Measurements from ENCODE around the gene RPIA.

RPIA gene

DNA sequence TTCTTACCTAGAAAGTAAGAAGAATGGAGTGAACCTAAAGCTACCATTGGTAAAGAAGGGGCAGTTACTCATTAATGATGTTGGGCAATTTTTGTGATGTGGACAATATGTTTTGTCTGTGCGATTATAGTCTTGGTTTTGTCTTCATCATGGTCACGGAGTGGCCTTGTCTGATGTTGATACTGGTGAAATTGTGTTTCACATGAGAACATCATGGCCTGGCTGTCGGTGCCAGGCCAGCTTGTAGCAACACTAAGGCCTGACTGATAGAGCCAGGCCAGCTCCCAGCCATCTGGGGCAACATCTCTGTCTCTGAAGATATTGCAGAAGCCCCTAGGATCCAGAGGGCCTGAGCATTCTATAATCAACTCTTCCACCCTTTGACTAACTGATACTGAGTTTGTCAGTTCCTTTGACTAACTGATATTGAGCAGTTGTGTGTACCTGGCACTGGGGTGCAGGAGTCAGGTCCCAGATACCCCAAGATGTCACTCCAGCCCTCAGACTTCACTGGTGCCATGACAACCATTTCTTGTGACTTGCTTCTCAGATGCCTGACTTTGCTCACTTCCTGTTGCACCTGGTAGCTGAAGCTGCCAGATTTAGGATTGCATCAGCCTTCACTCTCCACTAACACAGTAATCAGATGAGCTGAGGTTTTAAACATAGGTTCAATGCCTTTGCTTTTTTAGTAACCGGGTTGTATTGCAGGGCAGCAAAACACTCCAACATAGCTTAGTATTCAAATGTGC lies 62.5 kb downstream of the RPIA start:
- TF ChIP-seq NFIC (IDR thresholded peaks at IDR 0.05) (no peak), TCF12 (IDR thresholded peaks at IDR 0.05; ENCODE audit: low read depth) (no peak), TAF1 (IDR thresholded peaks at IDR 0.05; ENCODE audit: low read depth) (no peak)

DNA sequence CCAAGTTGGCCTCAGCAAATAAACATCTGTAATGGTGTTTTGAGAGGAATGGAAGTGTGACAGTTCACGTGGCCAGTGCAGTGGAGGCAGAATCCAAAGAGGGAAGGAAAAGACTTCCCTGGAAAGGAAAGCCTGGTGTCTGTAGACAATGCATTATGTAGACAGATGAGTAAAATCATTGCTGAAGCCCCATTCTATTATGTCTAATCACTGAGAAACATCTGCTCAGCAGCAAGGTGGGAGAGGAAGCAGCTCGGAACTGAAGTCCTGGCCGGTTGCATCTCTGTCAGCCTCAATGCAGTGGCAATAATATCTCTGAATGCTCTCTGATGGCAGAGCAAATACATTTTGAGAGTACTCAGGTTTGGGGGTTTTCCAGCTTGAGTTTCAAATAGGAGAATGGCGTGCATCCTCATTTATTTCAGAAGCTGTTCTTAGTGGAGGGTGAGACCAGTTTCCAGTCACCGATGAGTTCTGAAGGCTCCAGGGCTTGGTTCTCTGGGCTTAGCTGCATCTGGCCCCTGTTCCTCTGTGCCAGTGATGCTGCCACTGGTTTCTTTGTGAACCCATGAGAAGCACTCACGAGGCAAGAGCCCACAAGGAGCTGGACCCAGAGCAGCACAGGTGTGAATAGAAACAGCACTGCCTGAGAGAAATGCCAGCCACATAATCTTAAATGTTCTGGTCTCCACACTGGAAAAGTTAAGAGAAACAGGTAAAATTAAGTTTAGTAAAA lies 63.3 kb downstream of the RPIA start:
- TF ChIP-seq, protein P1, sequence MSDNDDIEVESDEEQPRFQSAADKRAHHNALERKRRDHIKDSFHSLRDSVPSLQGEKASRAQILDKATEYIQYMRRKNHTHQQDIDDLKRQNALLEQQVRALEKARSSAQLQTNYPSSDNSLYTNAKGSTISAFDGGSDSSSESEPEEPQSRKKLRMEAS (IDR thresholded peaks at IDR 0.05): no peak
- TF ChIP-seq, protein P2, sequence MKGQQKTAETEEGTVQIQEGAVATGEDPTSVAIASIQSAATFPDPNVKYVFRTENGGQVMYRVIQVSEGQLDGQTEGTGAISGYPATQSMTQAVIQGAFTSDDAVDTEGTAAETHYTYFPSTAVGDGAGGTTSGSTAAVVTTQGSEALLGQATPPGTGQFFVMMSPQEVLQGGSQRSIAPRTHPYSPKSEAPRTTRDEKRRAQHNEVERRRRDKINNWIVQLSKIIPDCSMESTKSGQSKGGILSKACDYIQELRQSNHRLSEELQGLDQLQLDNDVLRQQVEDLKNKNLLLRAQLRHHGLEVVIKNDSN (IDR thresholded peaks at IDR 0.05): no peak
- no peak for TF ChIP-seq YY1 (IDR thresholded peaks at IDR 0.05; ENCODE audit: low read depth)
- TF ChIP-seq TCF12 (IDR thresholded peaks at IDR 0.05; ENCODE audit: low read depth): no peak
- TF ChIP-seq TAF1 (IDR thresholded peaks at IDR 0.05; ENCODE audit: low read depth): no peak
- TF ChIP-seq CEBPB (IDR thresholded peaks at IDR 0.05): no peak
- no peak for TF ChIP-seq ZBTB7A (IDR thresholded peaks at IDR 0.05; ENCODE audit: low read depth)
- TF ChIP-seq EGR1 (IDR thresholded peaks at IDR 0.05): no peak
- no peak for TF ChIP-seq NFIC (IDR thresholded peaks at IDR 0.05)
- TF ChIP-seq, protein P3, sequence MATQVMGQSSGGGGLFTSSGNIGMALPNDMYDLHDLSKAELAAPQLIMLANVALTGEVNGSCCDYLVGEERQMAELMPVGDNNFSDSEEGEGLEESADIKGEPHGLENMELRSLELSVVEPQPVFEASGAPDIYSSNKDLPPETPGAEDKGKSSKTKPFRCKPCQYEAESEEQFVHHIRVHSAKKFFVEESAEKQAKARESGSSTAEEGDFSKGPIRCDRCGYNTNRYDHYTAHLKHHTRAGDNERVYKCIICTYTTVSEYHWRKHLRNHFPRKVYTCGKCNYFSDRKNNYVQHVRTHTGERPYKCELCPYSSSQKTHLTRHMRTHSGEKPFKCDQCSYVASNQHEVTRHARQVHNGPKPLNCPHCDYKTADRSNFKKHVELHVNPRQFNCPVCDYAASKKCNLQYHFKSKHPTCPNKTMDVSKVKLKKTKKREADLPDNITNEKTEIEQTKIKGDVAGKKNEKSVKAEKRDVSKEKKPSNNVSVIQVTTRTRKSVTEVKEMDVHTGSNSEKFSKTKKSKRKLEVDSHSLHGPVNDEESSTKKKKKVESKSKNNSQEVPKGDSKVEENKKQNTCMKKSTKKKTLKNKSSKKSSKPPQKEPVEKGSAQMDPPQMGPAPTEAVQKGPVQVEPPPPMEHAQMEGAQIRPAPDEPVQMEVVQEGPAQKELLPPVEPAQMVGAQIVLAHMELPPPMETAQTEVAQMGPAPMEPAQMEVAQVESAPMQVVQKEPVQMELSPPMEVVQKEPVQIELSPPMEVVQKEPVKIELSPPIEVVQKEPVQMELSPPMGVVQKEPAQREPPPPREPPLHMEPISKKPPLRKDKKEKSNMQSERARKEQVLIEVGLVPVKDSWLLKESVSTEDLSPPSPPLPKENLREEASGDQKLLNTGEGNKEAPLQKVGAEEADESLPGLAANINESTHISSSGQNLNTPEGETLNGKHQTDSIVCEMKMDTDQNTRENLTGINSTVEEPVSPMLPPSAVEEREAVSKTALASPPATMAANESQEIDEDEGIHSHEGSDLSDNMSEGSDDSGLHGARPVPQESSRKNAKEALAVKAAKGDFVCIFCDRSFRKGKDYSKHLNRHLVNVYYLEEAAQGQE (IDR thresholded peaks at IDR 0.05; ENCODE audit: low read depth): no peak
- TF ChIP-seq RAD21 (IDR thresholded peaks at IDR 0.05; ENCODE audit: low read depth): no peak
- no peak for TF ChIP-seq EP300 (IDR thresholded peaks at IDR 0.05; ENCODE audit: borderline replicate concordance)
- TF ChIP-seq TEAD4 (IDR thresholded peaks at IDR 0.05): no peak

DNA sequence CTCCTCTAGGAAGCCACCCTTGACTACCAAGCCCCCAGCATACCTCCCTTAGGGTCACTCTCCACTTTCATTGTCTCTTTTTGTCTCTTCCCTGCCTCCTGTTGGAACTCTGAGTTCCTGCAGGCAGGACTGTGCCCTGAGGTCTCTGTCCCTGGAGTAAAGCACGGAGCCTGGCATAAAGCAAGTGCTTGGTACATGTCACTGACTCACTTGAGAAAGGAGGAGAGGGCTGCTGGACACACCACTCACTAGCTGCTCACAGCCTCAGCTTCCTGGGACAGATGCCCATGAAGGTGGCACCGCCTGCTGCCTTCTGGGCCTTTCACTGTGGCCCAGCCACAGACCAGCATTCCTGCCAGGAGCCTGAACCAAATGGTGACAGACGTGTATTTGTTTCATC lies 64.4 kb downstream of the RPIA start:
- TF ChIP-seq YY1 (IDR thresholded peaks at IDR 0.05; ENCODE audit: low read depth): no peak
- TF ChIP-seq, protein P2 (IDR thresholded peaks at IDR 0.05): no peak
- no peak for TF ChIP-seq ZBTB7A (IDR thresholded peaks at IDR 0.05; ENCODE audit: low read depth)
- TF ChIP-seq NFIC (IDR thresholded peaks at IDR 0.05): no peak
- no peak for TF ChIP-seq RAD21 (IDR thresholded peaks at IDR 0.05; ENCODE audit: low read depth)
- TF ChIP-seq TEAD4 (IDR thresholded peaks at IDR 0.05): no peak
- TF ChIP-seq, protein P3 (IDR thresholded peaks at IDR 0.05; ENCODE audit: low read depth): no peak
- no peak for TF ChIP-seq EGR1 (IDR thresholded peaks at IDR 0.05)
- no peak for TF ChIP-seq CREB1 (IDR thresholded peaks at IDR 0.05; ENCODE audit: low read depth)
- no peak for TF ChIP-seq CEBPB (IDR thresholded peaks at IDR 0.05)
- TF ChIP-seq, protein P1 (IDR thresholded peaks at IDR 0.05): no peak
- TF ChIP-seq TCF12 (IDR thresholded peaks at IDR 0.05; ENCODE audit: low read depth): no peak
- TF ChIP-seq EP300 (IDR thresholded peaks at IDR 0.05; ENCODE audit: borderline replicate concordance): no peak
- no peak for TF ChIP-seq FOXM1 (IDR thresholded peaks at IDR 0.05; ENCODE audit: borderline replicate concordance, low read depth)
- no peak for TF ChIP-seq TAF1 (IDR thresholded peaks at IDR 0.05; ENCODE audit: low read depth)

DNA sequence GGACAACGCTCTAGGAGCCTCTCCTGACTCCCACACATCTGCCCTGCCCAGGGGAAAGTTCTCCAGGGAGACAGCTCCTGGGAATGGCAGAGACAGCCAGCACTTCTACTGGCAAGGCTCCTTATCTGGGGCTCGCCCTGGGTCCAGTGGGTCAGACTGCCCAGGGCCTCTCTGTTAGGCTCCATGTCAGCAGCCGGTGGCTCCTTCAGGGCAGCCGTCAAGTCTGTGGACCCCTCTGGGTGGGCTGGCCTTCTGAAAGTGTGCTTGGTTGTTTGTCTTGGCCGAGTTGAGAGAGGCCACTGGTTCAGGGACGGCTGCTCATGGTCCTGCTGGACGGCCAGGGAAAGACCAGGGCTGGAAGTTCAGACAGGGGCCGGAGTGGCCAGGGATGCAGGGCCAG lies 65.6 kb downstream of the RPIA start:
- no peak for TF ChIP-seq EGR1 (IDR thresholded peaks at IDR 0.05)
- no peak for TF ChIP-seq CREB1 (IDR thresholded peaks at IDR 0.05; ENCODE audit: low read depth)
- no peak for TF ChIP-seq YY1 (IDR thresholded peaks at IDR 0.05; ENCODE audit: low read depth)
- TF ChIP-seq NFIC (IDR thresholded peaks at IDR 0.05): no peak
- TF ChIP-seq EP300 (IDR thresholded peaks at IDR 0.05; ENCODE audit: borderline replicate concordance): no peak
- no peak for TF ChIP-seq CEBPB (IDR thresholded peaks at IDR 0.05)
- no peak for TF ChIP-seq RAD21 (IDR thresholded peaks at IDR 0.05; ENCODE audit: low read depth)
- TF ChIP-seq TAF1 (IDR thresholded peaks at IDR 0.05; ENCODE audit: low read depth): no peak
- no peak for TF ChIP-seq TEAD4 (IDR thresholded peaks at IDR 0.05)
- TF ChIP-seq FOXM1 (IDR thresholded peaks at IDR 0.05; ENCODE audit: borderline replicate concordance, low read depth): no peak
- TF ChIP-seq, protein P2 (IDR thresholded peaks at IDR 0.05): no peak
- TF ChIP-seq, protein P1 (IDR thresholded peaks at IDR 0.05): no peak
- TF ChIP-seq ZBTB7A (IDR thresholded peaks at IDR 0.05; ENCODE audit: low read depth): no peak
